PC-3 (cell line): ENCODE results near the gene C12orf54. TPM values are rescaled to one million over a fixed set of nuclear protein-coding genes. Genes with fewer than 3 reads are reported as not detected.
"Not testable (repeated sequence)": the region's sequence is repeated elsewhere in the genome, so short reads cannot be mapped to it uniquely, and the experiment has no call there.

ENCODE experiments used
- ATAC-seq: fragments of 200-7000 bp; cut with Tn5 transposase; 2 replicates; pipeline ENCODE4 v1.9.1; 2020; ENCODE audit warnings: mild to moderate bottlenecking, moderate library complexity
- BruUV-seq: library from RNA; stranded (reverse); fragments of 400-500 nt; replicated peaks from 2 replicates; lab custom pipeline; 2021; lab: Mats Ljungman, UMichigan
- CTCF ChIA-PET: fragments of 300-600 bp; sonication (Branson Sonifier 250); formaldehyde crosslinking; loops from one replicate; lab custom pipeline; 2022; ENCODE audit warnings: antibody characterized with exemption; lab: Charles Lee
- POLR2A ChIA-PET: fragments of 300-600 bp; sonication (Branson Sonifier 250); formaldehyde crosslinking; loops from one replicate; lab custom pipeline; 2022; ENCODE audit warnings: antibody characterized with exemption; ENCODE audit not compliant: unreplicated experiment; lab: Charles Lee
- DNase-seq: peaks from one replicate; pipeline ENCODE4 v3.0.0-alpha.2; 2015
- H2AFZ ChIP-seq: fragments of 300-600 bp; sonication (generic); 2 replicates; pipeline ENCODE4 v1.6.0; 2016; ENCODE audit warnings: antibody characterized with exemption, low read length
- H3F3A ChIP-seq: fragments of 300-600 bp; sonication (generic); one replicate; pipeline ENCODE4 v1.6.0; 2017; ENCODE audit warnings: antibody characterized with exemption, low read length, control low read depth, mild to moderate bottlenecking; ENCODE audit not compliant: unreplicated experiment
- H3K27ac ChIP-seq: fragments of 300-600 bp; sonication (generic); 2 replicates; pipeline ENCODE4 v1.5.1; 2016; ENCODE audit warnings: mild to moderate bottlenecking, low read length
- H3K27me3 ChIP-seq: fragments of 300-600 bp; sonication (generic); 2 replicates; pipeline ENCODE4 v1.6.1; 2016; ENCODE audit warnings: low read length, mixed read lengths
- H3K36me3 ChIP-seq: fragments of 300-600 bp; sonication (generic); 2 replicates; pipeline ENCODE4 v1.6.1; 2016; ENCODE audit warnings: low read depth, mixed run types, low read length, mixed read lengths
- H3K4me1 ChIP-seq: fragments of 300-600 bp; sonication (generic); 2 replicates; pipeline ENCODE4 v1.5.1; 2016; ENCODE audit warnings: low read length; ENCODE audit not compliant: insufficient read depth
- H3K4me2 ChIP-seq: fragments of 300-600 bp; sonication (generic); 2 replicates; pipeline ENCODE4 v1.6.0; 2016; ENCODE audit warnings: low read length
- H3K4me3 ChIP-seq: fragments of 300-600 bp; sonication (generic); 2 replicates; pipeline ENCODE4 v1.5.1; 2016; ENCODE audit warnings: mild to moderate bottlenecking, low read length, mixed read lengths
- H3K79me2 ChIP-seq: fragments of 300-600 bp; sonication (generic); 2 replicates; pipeline ENCODE4 v1.6.1; 2017; ENCODE audit warnings: low read length, mixed read lengths
- H3K9ac ChIP-seq: fragments of 300-600 bp; sonication (generic); 2 replicates; pipeline ENCODE4 v1.6.0; 2016; ENCODE audit warnings: mild to moderate bottlenecking, low read length
- H3K9me2 ChIP-seq: fragments of 300-600 bp; sonication (generic); replicated peaks from 2 replicates; pipeline ENCODE4 v1.6.1; 2016; ENCODE audit warnings: mixed run types, low read length, mixed read lengths
- H3K9me3 ChIP-seq: fragments of 300-600 bp; sonication (generic); 2 replicates; pipeline ENCODE4 v1.6.1; 2016; ENCODE audit warnings: low read length, mixed read lengths
- H4K20me1 ChIP-seq: fragments of 300-600 bp; sonication (generic); 2 replicates; pipeline ENCODE4 v1.6.1; 2016; ENCODE audit warnings: low read length, mixed read lengths
- CTCF ChIP-seq: fragments of 300-600 bp; sonication (generic); conservative IDR thresholded peaks from 2 replicates; pipeline ENCODE4 v1.5.1; 2017; ENCODE audit warnings: antibody characterized with exemption, low read depth, mild to moderate bottlenecking, low read length
- EZH2 ChIP-seq: fragments of 300-600 bp; sonication (generic); IDR thresholded peaks from one replicate; pipeline ENCODE4 v1.6.1; 2017; ENCODE audit warnings: antibody characterized with exemption, mild to moderate bottlenecking, low read length; ENCODE audit not compliant: unreplicated experiment
- EZH2phosphoT487 ChIP-seq: fragments of 300-600 bp; sonication (generic); IDR thresholded peaks from 2 replicates; pipeline ENCODE4 v1.6.1; 2018; ENCODE audit warnings: mild to moderate bottlenecking, antibody characterized with exemption, low read length, borderline replicate concordance
- intact Hi-C: fragments of 100-400 bp; cut with micrococcal nuclease; formaldehyde crosslinking; loops from 2 replicates; pipeline ENCODE4 v1.9.0; 2023
- total RNA-seq: library from RNA; depleted of rRNA; stranded (reverse); fragments of >200 nt; gene quantifications from 2 replicates; pipeline ENCODE4 v1.2.3, GENCODE V29; 2014

The C12orf54 gene
- total RNA-seq, 1 experiment from 2014 or later = not detected

GRCh38 chr12:48514728-48515127 lies 32.4 kb downstream of the C12orf54 start:
- H3K9me2 ChIP-seq = no peaks in the 10 kb centered on the region
- H3K9me3 ChIP-seq = no peaks in the 10 kb centered on the region
- no peaks in the 10 kb centered on the region for H3K4me1 ChIP-seq
- CTCF ChIA-PET = no interaction called here
- H3K4me3 ChIP-seq = no peak overlapping the region
- no TSS peak for BruUV-seq
- H3K4me2 ChIP-seq = no peak overlapping the region
- H3K9ac ChIP-seq = no peak overlapping the region
- H4K20me1 ChIP-seq = no peaks in the 10 kb centered on the region
- POLR2A ChIA-PET = no interaction called here
- H3K27ac ChIP-seq = no peak overlapping the region
- peaks cover 60% of the 10 kb centered on the region for H3K27me3 ChIP-seq
- no peak for TF ChIP-seq EZH2phosphoT487
- no peak for TF ChIP-seq EZH2
- no peak for TF ChIP-seq CTCF
- intact Hi-C loops = no loop called here
- DNase-seq (no peak), ATAC-seq (no peak)
- no peaks in the 10 kb centered on the region for H3K79me2 ChIP-seq
- no peak overlapping the region for H2AFZ ChIP-seq
- H3K36me3 ChIP-seq = no peaks in the 10 kb centered on the region
- no peaks in the 10 kb centered on the region for H3F3A ChIP-seq

DNA sequence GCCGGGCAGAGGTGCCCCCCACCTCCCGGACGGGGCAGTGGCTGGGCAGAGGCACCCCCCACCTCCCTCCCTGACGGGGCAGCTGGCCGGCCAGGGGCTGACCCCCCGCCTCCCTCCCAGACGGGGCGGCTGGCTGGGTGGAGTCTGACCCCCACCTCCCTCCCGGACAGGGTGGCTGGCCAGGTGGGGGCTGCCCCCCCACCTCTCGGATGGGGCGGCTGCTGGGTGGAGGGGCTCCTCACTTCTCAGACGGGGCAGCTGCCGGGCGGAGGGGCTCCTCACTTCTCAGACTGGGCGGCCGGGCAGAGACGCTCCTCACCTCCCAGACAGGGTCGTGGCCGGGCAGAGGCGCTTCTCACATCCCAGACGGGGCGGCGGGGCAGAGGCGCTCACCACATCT lies 38.1 kb downstream of the C12orf54 start:
- CTCF ChIA-PET, DNase-seq: not testable (repeated sequence)

DNA sequence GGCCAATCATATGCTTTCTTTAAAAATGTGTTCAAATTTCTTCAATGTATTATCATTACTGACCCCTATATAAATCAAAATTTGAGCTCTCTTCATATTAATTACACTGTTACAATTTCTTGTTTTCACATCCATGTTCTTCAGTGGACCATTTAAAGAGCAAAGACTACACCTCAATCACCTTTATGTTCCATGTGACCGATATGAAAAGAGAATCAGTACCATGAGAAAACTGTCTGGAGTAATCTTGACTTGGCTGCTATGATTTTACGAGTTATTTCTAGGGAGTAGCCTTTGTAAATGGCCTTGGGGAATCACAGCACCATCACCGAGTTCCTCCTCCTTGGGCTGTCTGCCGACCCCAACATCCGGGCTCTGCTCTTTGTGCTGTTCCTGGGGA lies 43.0 kb downstream of the C12orf54 start, which contains the start of gene OR8S1:
Gene OR8S1, plus strand, starts transcription at position 301 of the 400 bp plus-strand sequence. Its CDS starts 0 bp downstream, at position 301.
- Histone ChIP-seq H4K20me1 (no peaks in the 10 kb centered on the region), H2AFZ (no peak within 1 kb of the TSS), H3K36me3 (no peaks in the 10 kb centered on the region), H3K4me3 (no peak within 1 kb of the TSS), H3F3A (no peaks in the 10 kb centered on the region), H3K79me2 (no peaks in the 10 kb centered on the region), H3K4me1 (no peaks in the 10 kb centered on the region), H3K9me3 (no peaks in the 10 kb centered on the region), H3K27ac (no peak within 1 kb of the TSS), H3K9ac (no peak within 1 kb of the TSS), H3K9me2 (no peaks in the 10 kb centered on the region), H3K27me3 (peaks cover 73% of the 10 kb centered on the region), H3K4me2 (no peak within 1 kb of the TSS)
- BruUV-seq = no TSS peak
- ChIA-PET POLR2A (no interaction called here), CTCF (no interaction called here)
- ATAC-seq (no peak), DNase-seq (no peak)
- intact Hi-C loops = no loop called here
- TF ChIP-seq EZH2 (no peak), CTCF (no peak), EZH2phosphoT487 (no peak)

More for the DNA sequence above, 38.1 kb downstream of the C12orf54 start:
- H3K9ac ChIP-seq, ATAC-seq, H3K27ac ChIP-seq, H3K4me1 ChIP-seq, H3K4me3 ChIP-seq, H3K4me2 ChIP-seq, H3K36me3 ChIP-seq, BruUV-seq, H4K20me1 ChIP-seq, POLR2A ChIA-PET, H3K9me2 ChIP-seq, H3K79me2 ChIP-seq, H3F3A ChIP-seq, H3K9me3 ChIP-seq, intact Hi-C loops, H2AFZ ChIP-seq: not testable (repeated sequence)
- peaks cover 39% of the 10 kb centered on the region for H3K27me3 ChIP-seq
